Stimulated activated CD4-positive, alpha-beta T cell treated with anti-CD3 and anti-CD28 coated beads, TNF-alpha, amount 100 ng/mL, for 48 hours (primary cell): Measurements from ENCODE around the gene ADAR.
A peak's percentile ranks its signal among the peaks of the same experiment; 100 is the strongest.

Experiments
- DNase-seq, 3 donors: peaks; one replicate each; pipeline ENCODE4 v3.0.0-alpha.2; 2020; ENCODE audit warnings: low read depth in 3 of 3

Gene ADAR

GRCh38 chr1:154583773-154584172 is 24.2 kb downstream of the ADAR start:
- DNase-seq = no peak

- DNase-seq = no peak
Measured at GRCh38 chr1:154582885-154583284, 25.1 kb downstream of the ADAR start.

- no peak for DNase-seq
Measured at GRCh38 chr1:154581766-154582165, 26.2 kb downstream of the ADAR start.

GRCh38 chr1:154579374-154579773 is 28.6 kb downstream of the ADAR start:
- no peak for DNase-seq

GRCh38 chr1:154578058-154578418 is 29.9 kb downstream of the ADAR start:
- no peak for DNase-seq

GRCh38 chr1:154577346-154578057 is 30.5 kb downstream of the ADAR start:
- no peak for DNase-seq

- DNase-seq = no peak
Measured at GRCh38 chr1:154575951-154576566, 31.9 kb downstream of the ADAR start.

- no peak for DNase-seq
Measured at GRCh38 chr1:154575147-154575927, 32.6 kb downstream of the ADAR start.

GRCh38 chr1:154574716-154575115 is 33.3 kb downstream of the ADAR start:
- no peak for DNase-seq

- DNase-seq = no peak
Measured at GRCh38 chr1:154573168-154573510, 34.8 kb downstream of the ADAR start.

- DNase-seq = no peak
Measured at GRCh38 chr1:154572468-154573167, 35.4 kb downstream of the ADAR start.

- DNase-seq = no peak
Measured at GRCh38 chr1:154571964-154572288, 36.1 kb downstream of the ADAR start.

GRCh38 chr1:154571244-154571963 is 36.6 kb downstream of the ADAR start:
- DNase-seq = no peak

- DNase-seq = no peak
Measured at GRCh38 chr1:154568157-154568815, 39.7 kb downstream of the ADAR start.

- peak; percentile 42 to 53 (median 53) for DNase-seq
Measured at GRCh38 chr1:154567386-154568156, 40.4 kb downstream of the ADAR start, which contains the start of gene CHRNB2. Gene CHRNB2, plus strand, starts transcription at chr1:154567778. Its CDS starts 267 bp downstream, at chr1:154568045.

- no peak for DNase-seq
Measured at GRCh38 chr1:154565876-154566275, 42.1 kb downstream of the ADAR start.

GRCh38 chr1:154559466-154560044 is 48.4 kb downstream of the ADAR start:
- DNase-seq = peak; percentile 64 to 87 (median 75)

GRCh38 chr1:154558720-154559465 is 49.1 kb downstream of the ADAR start:
- peak; percentile 98 to 100 (median 99) for DNase-seq
